Mucosa of rectum (tissue), 2 donors: ENCODE data around the gene FAM3A.

ENCODE experiments used
- H3K27ac ChIP-seq, 2 donors: one replicate each; pipeline ENCODE4 v1.7.0; 2013; ENCODE audit warnings: inconsistent platforms in 2 of 2, low read depth in 2 of 2, low read length in 2 of 2
- H3K27me3 ChIP-seq, 2 donors: one replicate each; pipeline ENCODE4 v1.7.0; 2013; ENCODE audit warnings: low read length in 2 of 2; ENCODE audit not compliant: control insufficient read depth in 2 of 2, insufficient read depth in 2 of 2
- H3K36me3 ChIP-seq, 2 donors: one replicate each; pipeline ENCODE4 v1.7.0; 2013; ENCODE audit warnings: low read length in 2 of 2; ENCODE audit not compliant: control insufficient read depth in 2 of 2, insufficient read depth in 2 of 2
- H3K4me1 ChIP-seq, 2 donors: one replicate each; pipeline ENCODE4 v1.7.0; 2013; ENCODE audit warnings: low read length in 2 of 2, mild to moderate bottlenecking in 1 of 2; ENCODE audit not compliant: control insufficient read depth in 2 of 2, insufficient read depth in 2 of 2
- H3K4me3 ChIP-seq, 2 donors: one replicate each; pipeline ENCODE4 v1.7.0; 2013; ENCODE audit warnings: low read length in 2 of 2
- H3K9ac ChIP-seq, 2 donors: one replicate each; pipeline ENCODE4 v1.7.0; 2013; ENCODE audit warnings: low read length in 2 of 2, low read depth in 1 of 2, mild to moderate bottlenecking in 1 of 2
- H3K9me3 ChIP-seq, 2 donors: one replicate each; pipeline ENCODE4 v1.7.0; 2013; ENCODE audit warnings: low read length in 2 of 2; ENCODE audit not compliant: control insufficient read depth in 2 of 2
- donor health status: healthy.
- donor health status: Normal muscosa, but diverticular disease.

FAM3A gene

DNA sequence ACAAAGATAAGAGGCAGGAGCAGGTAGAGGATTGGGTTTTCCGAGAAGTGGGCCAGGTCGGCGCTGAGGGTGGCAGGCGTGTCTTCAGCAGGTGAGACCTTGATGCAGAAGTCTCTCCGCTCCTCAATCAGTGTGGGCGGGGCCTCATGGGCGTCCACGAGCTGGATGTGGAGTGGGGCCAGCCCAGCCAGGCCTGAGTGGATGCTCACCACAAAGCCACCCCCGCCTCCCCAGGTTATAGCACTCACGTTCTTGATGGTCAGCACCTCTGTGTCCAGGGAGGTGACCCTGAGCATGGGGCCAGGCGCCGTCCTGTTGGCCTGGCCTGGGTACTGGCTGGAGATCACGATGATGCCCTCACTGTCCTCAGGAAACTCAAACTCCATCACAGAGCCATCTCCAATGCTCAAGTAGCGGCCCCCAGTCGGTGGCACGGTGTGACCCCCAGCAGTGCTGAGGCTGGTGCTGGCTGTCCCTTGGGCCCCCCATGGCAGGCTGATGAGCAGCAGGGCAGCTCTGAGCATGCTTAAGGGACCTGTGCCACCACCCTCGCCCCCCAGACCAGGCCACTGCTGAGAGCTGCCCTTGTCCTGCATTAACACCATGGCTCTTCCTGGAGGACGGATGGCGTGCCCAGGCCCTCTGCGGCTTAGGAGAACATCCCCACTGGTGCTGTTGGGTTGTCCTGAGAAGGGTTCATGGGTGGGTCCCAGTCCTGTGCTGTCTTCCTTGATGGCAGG, 27.5 kb downstream of the FAM3A start:
- no peaks in the 10 kb centered on the region for H3K9me3 ChIP-seq

DNA sequence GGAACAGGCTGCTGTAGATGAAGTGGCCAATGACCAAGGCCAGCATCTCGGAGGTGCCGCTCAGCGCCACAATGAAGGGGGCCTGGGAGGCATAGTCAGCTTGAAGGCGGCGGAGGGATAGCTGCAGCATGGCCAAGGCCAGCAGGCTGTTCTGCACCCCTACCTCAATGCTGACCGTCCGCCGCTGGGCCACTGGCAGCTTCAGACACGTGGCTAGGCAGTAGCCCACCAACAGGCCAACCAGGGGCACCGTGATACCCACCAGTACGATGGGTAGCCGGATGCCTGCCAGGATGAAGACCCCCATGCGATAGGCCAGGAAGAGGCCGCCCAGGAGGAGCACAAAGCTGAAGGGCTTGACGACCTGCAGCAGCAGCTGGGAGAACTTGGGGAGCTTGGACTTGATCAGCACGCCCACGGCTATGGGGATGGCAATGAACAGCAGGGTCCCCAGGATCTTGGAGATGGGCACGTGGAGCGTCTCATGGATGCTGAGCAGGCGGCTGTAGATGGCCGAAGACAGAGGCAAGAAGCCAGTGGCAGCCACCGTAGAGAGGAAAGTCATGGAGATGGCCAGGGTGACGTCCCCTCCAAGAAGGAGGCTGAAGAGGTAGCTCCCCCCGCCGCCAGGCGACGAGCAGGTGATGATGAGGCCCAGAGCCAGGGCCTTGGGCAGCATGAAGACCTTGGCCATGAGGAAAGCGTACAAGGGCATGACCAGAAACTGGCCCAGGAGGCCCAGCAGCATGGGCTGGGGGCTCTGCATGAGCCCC, 28.3 kb downstream of the FAM3A start:
- peaks cover 0 to 3% of the 10 kb centered on the region in 2 donors for H3K27me3 ChIP-seq
- no peaks in the 10 kb centered on the region for H3K9me3 ChIP-seq
- H3K36me3 ChIP-seq: peaks cover 0 to 5% of the 10 kb centered on the region in 2 donors
- H3K4me1 ChIP-seq: peaks cover 19 to 21% of the 10 kb centered on the region in 2 donors
- H3K27ac ChIP-seq: peak overlapping the region; percentile 76 to 80
- H3K9ac ChIP-seq: no peak overlapping the region
- H3K4me3 ChIP-seq: no peak overlapping the region

More for the DNA sequence above, 27.5 kb downstream of the FAM3A start:
- H3K27ac ChIP-seq: no peak overlapping the region
- no peak overlapping the region for H3K9ac ChIP-seq
- H3K36me3 ChIP-seq: peaks cover 0 to 5% of the 10 kb centered on the region in 2 donors
- no peak overlapping the region for H3K4me3 ChIP-seq
- H3K27me3 ChIP-seq: peaks cover 0 to 3% of the 10 kb centered on the region in 2 donors
- peaks cover 19 to 21% of the 10 kb centered on the region in 2 donors for H3K4me1 ChIP-seq

DNA sequence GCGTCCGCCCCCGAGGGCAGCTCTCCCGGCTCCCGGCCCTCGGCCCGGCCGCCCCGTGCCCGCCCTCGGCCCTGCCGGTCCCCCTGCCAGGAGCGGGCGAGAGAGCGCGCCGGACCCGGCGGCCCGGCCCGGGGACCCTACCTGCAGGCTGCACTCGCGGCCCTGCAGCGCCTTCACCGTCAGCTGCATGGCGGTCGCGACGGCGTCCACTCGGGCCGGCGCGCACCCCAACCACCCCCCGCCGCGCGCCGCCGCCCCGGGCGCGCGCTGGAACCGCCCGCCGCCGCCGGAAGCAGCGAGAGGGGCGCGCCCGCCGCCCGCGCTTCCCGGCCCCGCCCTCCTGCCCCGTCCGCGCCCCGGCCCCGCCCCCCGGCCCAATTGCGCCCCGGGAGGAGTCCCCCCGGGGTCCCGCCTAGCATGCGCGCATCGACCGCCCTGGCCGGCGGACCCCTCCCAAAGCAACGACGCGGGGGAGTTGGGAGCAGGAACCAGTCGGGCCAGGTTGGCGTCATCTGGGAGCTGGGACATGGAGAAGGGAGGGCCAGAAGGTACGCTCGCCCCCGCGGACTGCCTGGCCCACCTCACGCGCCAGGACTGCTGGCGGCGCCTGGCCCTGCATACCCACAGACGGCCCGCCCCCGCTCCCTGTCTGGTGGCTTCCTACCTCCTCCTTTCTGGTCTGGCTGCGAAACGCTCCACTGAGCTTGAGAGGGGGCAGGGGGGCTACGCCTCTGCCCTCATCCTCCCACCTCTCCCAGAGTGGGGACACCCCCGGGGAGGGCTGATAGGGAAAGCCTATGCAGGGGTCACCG, 29.4 kb downstream of the FAM3A start, which contains the start of gene UBL4A:
UBL4A (minus strand) TSS at position 220 of the 812 bp plus-strand sequence; CDS start at position 189, 31 bp downstream.
- H3K27me3 ChIP-seq: peaks cover 0 to 3% of the 10 kb centered on the region in 2 donors
- H3K4me3 ChIP-seq: peak within 1 kb of the TSS; percentile 65
- H3K9ac ChIP-seq: peak within 1 kb of the TSS; percentile 65 to 75
- peaks cover 19 to 21% of the 10 kb centered on the region in 2 donors for H3K4me1 ChIP-seq
- peak within 1 kb of the TSS; percentile 76 to 80 for H3K27ac ChIP-seq
- no peaks in the 10 kb centered on the region for H3K9me3 ChIP-seq
- H3K36me3 ChIP-seq: peaks cover 0 to 5% of the 10 kb centered on the region in 2 donors

DNA sequence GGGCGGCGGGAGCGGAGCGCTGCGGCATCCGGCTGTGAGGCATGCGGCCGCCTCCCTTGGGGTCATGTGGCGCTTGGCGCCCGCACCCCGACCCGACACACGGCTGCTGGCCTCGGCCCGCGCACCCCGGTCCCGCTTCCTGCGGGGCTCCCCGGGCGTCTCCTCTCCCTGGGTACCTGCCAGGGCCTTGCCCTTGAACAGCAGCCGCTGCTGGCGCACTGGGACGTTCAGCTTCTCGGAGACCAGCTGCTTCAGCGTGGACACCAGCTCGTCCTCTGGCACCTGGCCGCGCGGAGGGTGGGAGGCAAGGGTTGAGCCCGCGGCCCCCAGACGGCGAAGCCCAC, 30.0 kb downstream of the FAM3A start:
- Histone ChIP-seq H3K36me3 (peaks cover 0 to 5% of the 10 kb centered on the region in 2 donors), H3K27ac (peak overlapping the region; percentile 71 to 76), H3K4me1 (peaks cover 19 to 21% of the 10 kb centered on the region in 2 donors), H3K27me3 (peaks cover 0 to 3% of the 10 kb centered on the region in 2 donors), H3K4me3 (peak overlapping the region; percentile 65), H3K9ac (peak overlapping the region; percentile 65 to 75), H3K9me3 (no peaks in the 10 kb centered on the region)

DNA sequence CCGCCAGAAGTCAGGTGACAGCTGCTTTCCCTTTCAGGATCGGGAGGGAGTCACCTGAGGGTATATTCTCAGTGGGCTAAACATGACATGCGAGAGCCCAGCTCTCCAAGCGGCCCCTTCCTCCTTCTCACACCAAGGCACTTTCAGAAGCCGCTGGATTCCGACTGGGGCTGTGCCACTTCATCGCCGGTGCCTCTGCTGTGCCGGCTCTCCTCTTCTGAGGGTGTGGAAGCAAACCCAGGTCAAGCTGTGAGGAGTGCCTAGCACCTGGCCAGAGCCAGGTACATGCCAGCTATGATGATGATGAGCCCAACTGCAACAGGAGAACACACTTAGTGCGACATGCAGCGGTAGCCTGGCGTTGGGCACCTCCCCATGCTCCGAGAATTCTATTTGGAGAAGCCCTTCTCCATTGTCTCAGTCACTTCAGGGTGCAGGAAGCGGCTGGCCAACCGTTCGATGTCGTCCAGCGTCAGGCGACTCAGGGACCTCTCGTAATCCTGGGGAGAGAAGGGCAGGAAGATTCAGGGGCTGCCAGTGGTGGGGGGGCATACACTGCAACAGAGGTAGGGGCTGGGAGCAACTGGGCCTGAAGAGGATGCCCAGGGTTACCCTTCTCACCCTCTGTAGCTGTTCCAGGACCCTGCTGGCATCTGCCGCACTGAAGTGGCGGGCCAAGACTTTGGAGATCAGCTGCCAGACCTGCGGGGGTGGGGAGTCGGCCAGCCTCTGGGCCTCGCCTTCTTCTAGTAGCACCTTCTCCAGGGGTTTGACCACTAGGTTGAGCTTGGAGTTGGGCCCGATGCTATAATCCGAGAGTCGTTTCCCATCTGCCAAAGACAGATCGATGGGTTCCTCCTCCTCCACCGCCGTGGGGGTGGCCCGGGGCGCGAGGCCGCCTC, 30.6 kb downstream of the FAM3A start:
- Histone ChIP-seq H3K4me1 (peaks cover 19 to 21% of the 10 kb centered on the region in 2 donors), H3K27me3 (peaks cover 0 to 3% of the 10 kb centered on the region in 2 donors), H3K4me3 (peak overlapping the region; percentile 65), H3K27ac (peak overlapping the region; percentile 71 to 76), H3K36me3 (peaks cover 0 to 5% of the 10 kb centered on the region in 2 donors), H3K9me3 (no peaks in the 10 kb centered on the region), H3K9ac (peak overlapping the region; percentile 65 to 75)

DNA sequence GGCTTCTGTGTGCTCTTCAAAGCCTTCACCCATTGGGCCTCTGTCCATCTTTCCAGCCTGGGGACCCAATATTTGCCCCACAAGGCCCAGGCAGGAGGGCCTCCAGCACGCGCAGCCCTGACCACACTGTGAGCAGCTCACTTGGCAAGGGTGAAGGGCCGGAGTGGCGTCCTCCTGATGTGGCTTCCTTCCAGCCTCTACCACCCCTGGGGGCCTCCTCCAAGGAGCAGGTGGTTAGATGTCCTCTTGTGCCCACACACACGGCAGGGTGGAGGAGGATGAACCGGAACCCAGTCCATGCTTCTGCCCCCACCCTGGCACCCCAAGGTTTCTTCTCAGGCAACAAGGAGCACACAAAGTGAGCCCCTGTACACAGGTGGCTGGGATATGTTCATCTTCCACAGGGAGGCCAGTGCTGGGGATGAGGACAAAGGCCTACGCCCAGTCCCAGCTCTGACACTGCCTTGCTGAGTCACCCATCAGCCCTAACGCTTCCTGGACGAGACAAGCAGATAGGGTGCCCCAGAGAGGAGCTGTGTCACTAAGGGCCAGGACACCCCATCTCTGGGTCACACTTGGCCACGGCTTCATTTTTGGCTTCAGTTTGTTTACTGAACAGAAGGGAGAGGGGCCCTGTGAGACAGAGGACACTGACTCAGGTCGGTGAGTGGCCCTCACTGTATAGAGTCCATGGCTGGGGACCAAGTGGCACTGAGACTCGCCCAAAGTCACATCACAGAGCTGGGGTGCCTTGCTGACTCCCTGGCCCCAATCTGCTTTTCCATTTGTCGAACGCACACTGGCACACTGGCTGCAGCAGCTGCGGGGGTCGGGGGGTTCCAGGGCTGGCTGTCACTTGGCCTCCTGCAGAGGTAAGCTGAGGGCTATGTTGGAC, 31.5 kb downstream of the FAM3A start:
- Histone ChIP-seq H3K36me3 (peaks cover 0 to 5% of the 10 kb centered on the region in 2 donors), H3K27ac (no peak overlapping the region), H3K9me3 (no peaks in the 10 kb centered on the region), H3K4me1 (peaks cover 14 to 18% of the 10 kb centered on the region in 2 donors), H3K9ac (no peak overlapping the region), H3K4me3 (no peak overlapping the region), H3K27me3 (peaks cover 0 to 3% of the 10 kb centered on the region in 2 donors)

DNA sequence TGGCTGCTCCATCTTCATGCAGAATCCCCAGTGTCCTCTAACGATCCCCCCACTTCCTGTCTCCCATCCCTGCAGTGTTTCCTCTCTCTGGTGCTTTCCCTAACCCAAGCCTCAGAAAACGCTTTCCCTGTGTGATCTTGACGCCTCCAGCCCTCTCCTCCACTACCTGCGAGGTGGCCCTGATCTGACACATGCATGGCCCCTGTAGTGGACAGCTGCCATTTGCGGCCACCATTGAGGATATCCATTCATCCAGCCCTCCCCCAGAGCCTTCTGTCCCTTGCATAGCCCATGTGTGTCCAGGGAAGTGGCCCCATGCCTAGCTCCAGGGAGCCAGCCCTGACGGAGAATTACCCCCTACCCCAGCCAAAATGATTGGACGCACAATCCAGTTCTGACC, 32.7 kb downstream of the FAM3A start:
- Histone ChIP-seq H3K27me3 (peaks cover 0 to 3% of the 10 kb centered on the region in 2 donors), H3K9ac (no peak overlapping the region), H3K4me1 (peaks cover 11 to 15% of the 10 kb centered on the region in 2 donors), H3K27ac (no peak overlapping the region), H3K36me3 (peaks cover 0 to 5% of the 10 kb centered on the region in 2 donors), H3K9me3 (no peaks in the 10 kb centered on the region), H3K4me3 (no peak overlapping the region)

DNA sequence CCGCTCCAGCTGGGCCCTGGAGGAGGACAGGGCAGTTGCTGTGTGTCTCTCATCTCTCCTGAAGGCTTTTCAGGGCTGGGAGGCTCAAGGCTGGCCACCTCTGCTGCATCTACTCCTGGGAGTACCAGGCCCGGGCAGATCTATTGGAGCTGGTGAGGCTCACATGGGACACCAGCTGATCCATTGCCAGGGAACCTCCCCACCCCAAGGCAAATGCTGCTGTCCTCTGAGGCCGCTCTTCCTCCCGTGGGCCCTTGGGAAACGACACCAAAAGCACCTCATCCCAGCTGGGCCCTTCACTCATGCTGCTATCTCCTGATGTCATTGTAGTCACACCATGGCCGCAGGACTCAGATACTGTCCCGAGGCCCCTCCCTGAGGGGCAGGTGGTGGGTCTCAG, 33.2 kb downstream of the FAM3A start:
- H3K4me3 ChIP-seq: no peak overlapping the region
- no peaks in the 10 kb centered on the region for H3K9me3 ChIP-seq
- peaks cover 0 to 3% of the 10 kb centered on the region in 2 donors for H3K27me3 ChIP-seq
- peaks cover 15 to 16% of the 10 kb centered on the region in 2 donors for H3K4me1 ChIP-seq
- H3K27ac ChIP-seq: no peak overlapping the region
- no peak overlapping the region for H3K9ac ChIP-seq
- H3K36me3 ChIP-seq: peaks cover 0 to 5% of the 10 kb centered on the region in 2 donors
